Cardiac fibroblast (primary cell): ENCODE results near the gene UFM1.

Experiments
- DNase-seq, 2 donors: peaks; one replicate each; pipeline versions ENCODE4 v3.0.0 to v3.0.0-alpha.2; 2010; ENCODE audit warnings: low read depth in 2 of 2
- H3K4me3 ChIP-seq, 2 donors: replicated peaks in 1 of 2; 1 replicate in 1 of 2; 2 replicates in 1 of 2; pipeline ENCODE4 v1.5.1; 2011; ENCODE audit warnings: low read depth in 2 of 2, low read length in 2 of 2, mild to moderate bottlenecking in 2 of 2, moderate library complexity in 1 of 2
- CTCF ChIP-seq: IDR thresholded peaks from one replicate; pipeline ENCODE4 v1.5.1; 2011; ENCODE audit warnings: low read depth, mild to moderate bottlenecking, low read length, inconsistent platforms

Gene UFM1

GRCh38 chr13:38372820-38373383 lies 23.3 kb downstream of the UFM1 start:
- no peak overlapping the region for H3K4me3 ChIP-seq
- no peak for TF ChIP-seq CTCF
- DNase-seq: no peak

GRCh38 chr13:38376546-38376945 lies 26.9 kb downstream of the UFM1 start:
- H3K4me3 ChIP-seq: no peak overlapping the region
- DNase-seq: no peak
- no peak for TF ChIP-seq CTCF

GRCh38 chr13:38381890-38382289 lies 32.2 kb downstream of the UFM1 start:
- no peak overlapping the region for H3K4me3 ChIP-seq
- TF ChIP-seq CTCF: no peak
- peak in 1 of 2 donors; percentile 43 for DNase-seq

- no peak overlapping the region for H3K4me3 ChIP-seq
- no peak for DNase-seq
- TF ChIP-seq CTCF: no peak
These were observed 33.3 kb downstream of the UFM1 start for GRCh38 chr13:38382946-38383345.

- no peak for TF ChIP-seq CTCF
- DNase-seq: no peak
- no peak overlapping the region for H3K4me3 ChIP-seq
These were observed 34.5 kb downstream of the UFM1 start for GRCh38 chr13:38384171-38384570.

GRCh38 chr13:38385153-38385891 lies 35.7 kb downstream of the UFM1 start:
- no peak for DNase-seq
- H3K4me3 ChIP-seq: no peak overlapping the region
- TF ChIP-seq CTCF: no peak
